Natural killer cell (primary cell): Measurements from ENCODE around the gene SNX24. TPM values are rescaled to one million over a fixed set of nuclear protein-coding genes. Genes with fewer than 3 reads are reported as not detected.

Experiments
- ATAC-seq, 3 donors: fragments of 150-1000 bp in 2 of 3; fragments of 200-7000 bp in 1 of 3; cut with Tn5 transposase; 1 replicate in 1 of 3; 2 replicates in 2 of 3; pipeline ENCODE4 v1.10.0; 2021; ENCODE audit warnings: mild to moderate bottlenecking in 2 of 3, moderate library complexity in 2 of 3
- DNase-seq, 2 donors: peaks; one replicate each; pipeline versions ENCODE4 v3.0.0 to v3.0.0-alpha.2; 2013 to 2021; ENCODE audit warnings: mixed read lengths in 1 of 2
- H3K27ac ChIP-seq: one replicate; pipeline ENCODE4 v1.5.1; 2013; ENCODE audit warnings: mild to moderate bottlenecking, low read length
- H3K27me3 ChIP-seq: one replicate; pipeline ENCODE4 v1.6.1; 2013; ENCODE audit warnings: low read length; ENCODE audit not compliant: control insufficient read depth, insufficient read depth
- H3K36me3 ChIP-seq: one replicate; pipeline ENCODE4 v1.6.1; 2013; ENCODE audit warnings: low read length; ENCODE audit not compliant: control insufficient read depth, insufficient read depth
- H3K4me1 ChIP-seq: one replicate; pipeline ENCODE4 v1.6.1; 2013; ENCODE audit warnings: low read length; ENCODE audit not compliant: control insufficient read depth, insufficient read depth
- H3K4me3 ChIP-seq: one replicate; pipeline ENCODE4 v1.5.1; 2013; ENCODE audit warnings: low read length
- H3K9me3 ChIP-seq: one replicate; pipeline ENCODE4 v1.6.1; 2013; ENCODE audit warnings: low read length; ENCODE audit not compliant: control insufficient read depth, insufficient read depth
- H3K27ac Mint-ChIP-seq, 2 donors: one replicate each; pipeline ENCODE4 v1.8.0; 2022; ENCODE audit warnings: mild to moderate bottlenecking in 2 of 2, mixed read lengths in 2 of 2, moderate library complexity in 1 of 2
- H3K27me3 Mint-ChIP-seq, 2 donors: one replicate each; pipeline ENCODE4 v1.8.0; 2022; ENCODE audit warnings: low read depth in 2 of 2, mixed read lengths in 2 of 2
- H3K36me3 Mint-ChIP-seq: one replicate; pipeline ENCODE4 v1.8.0; 2022; ENCODE audit warnings: mixed read lengths
- H3K4me1 Mint-ChIP-seq, 2 donors: one replicate each; pipeline ENCODE4 v1.8.0; 2022; ENCODE audit warnings: mixed read lengths in 2 of 2
- H3K4me3 Mint-ChIP-seq: one replicate; pipeline ENCODE4 v1.8.0; 2022; ENCODE audit warnings: mild to moderate bottlenecking, moderate library complexity, mixed read lengths
- H3K9me3 Mint-ChIP-seq, 2 donors: one replicate each; pipeline ENCODE4 v1.8.0; 2022; ENCODE audit warnings: mixed read lengths in 2 of 2
- CTCF ChIP-seq: fragments of 200-600 bp; IDR thresholded peaks from one replicate; pipeline ENCODE4 v1.8.0; 2022; ENCODE audit warnings: antibody characterized with exemption
- WGBS: methylation state at CpG from one replicate; pipeline ENCODE4 v1.1.7; 2013; ENCODE audit warnings: missing lambda C conversion rate; ENCODE audit not compliant: insufficient coverage; 5-methylcytosine and 5-hydroxymethylcytosine counted together
- intact Hi-C: fragments of 100-400 bp; cut with micrococcal nuclease; formaldehyde crosslinking; loops from one replicate; pipeline ENCODE4 v1.14.2; 2022
- total RNA-seq, 4 donors: library from RNA; stranded (reverse); fragments of 120-200 nt in 1 of 4; gene quantifications; one replicate each; pipeline versions ENCODE4 v1.2.3 to v1.2.4, GENCODE V29; 2013 to 2022

Gene SNX24
- total RNA-seq, 3 donors from 2014 or later (not counting 1 experiment from before 2014, with no cell fraction given): 3.6 to 5.2 (median 3.7) TPM

GRCh38 chr5:122906768-122907167 is 61.4 kb downstream of the SNX24 start:
- H3K4me3 ChIP-seq: no peak overlapping the region
- Mint-ChIP-seq H3K27ac (no peak overlapping the region), H3K4me1 (peaks cover 18 to 19% of the 10 kb centered on the region in 2 donors), H3K9me3 (no peaks in the 10 kb centered on the region), H3K36me3 (no peaks in the 10 kb centered on the region), H3K27me3 (peaks cover 0 to 6% of the 10 kb centered on the region in 2 donors), H3K4me3 (no peak overlapping the region)
- no peak for ATAC-seq
- no peaks in the 10 kb centered on the region for H3K27me3 ChIP-seq
- H3K9me3 ChIP-seq: no peaks in the 10 kb centered on the region
- no peak for DNase-seq
- no peak for TF ChIP-seq CTCF
- intact Hi-C loops: no loop called here
- no peak overlapping the region for H3K27ac ChIP-seq
- 77% methylated on average over 4 of the region's 4 CpGs for WGBS
- peaks cover 16% of the 10 kb centered on the region for H3K4me1 ChIP-seq
- H3K36me3 ChIP-seq: no peaks in the 10 kb centered on the region

GRCh38 chr5:122907276-122907675 is 61.9 kb downstream of the SNX24 start:
- TF ChIP-seq CTCF: no peak
- peaks cover 0 to 2% of the 10 kb centered on the region in 2 donors for H3K27me3 Mint-ChIP-seq
- no peaks in the 10 kb centered on the region for H3K9me3 Mint-ChIP-seq
- H3K9me3 ChIP-seq: no peaks in the 10 kb centered on the region
- no peak overlapping the region for H3K27ac Mint-ChIP-seq
- no peak overlapping the region for H3K4me3 Mint-ChIP-seq
- H3K4me1 Mint-ChIP-seq: peaks cover 13 to 14% of the 10 kb centered on the region in 2 donors
- no peak for DNase-seq
- no peaks in the 10 kb centered on the region for H3K27me3 ChIP-seq
- H3K36me3 Mint-ChIP-seq: no peaks in the 10 kb centered on the region
- WGBS: 100% methylated on average over 2 of the region's 3 CpGs
- no peak for ATAC-seq
- no peaks in the 10 kb centered on the region for H3K36me3 ChIP-seq
- peaks cover 11% of the 10 kb centered on the region for H3K4me1 ChIP-seq
- no peak overlapping the region for H3K27ac ChIP-seq
- H3K4me3 ChIP-seq: no peak overlapping the region
- intact Hi-C loops: no loop called here

GRCh38 chr5:122908108-122908507 is 62.7 kb downstream of the SNX24 start:
- Histone ChIP-seq H3K27ac (no peak overlapping the region), H3K36me3 (no peaks in the 10 kb centered on the region), H3K9me3 (no peaks in the 10 kb centered on the region), H3K4me3 (no peak overlapping the region), H3K4me1 (peaks cover 3% of the 10 kb centered on the region), H3K27me3 (no peaks in the 10 kb centered on the region)
- Mint-ChIP-seq H3K9me3 (no peaks in the 10 kb centered on the region), H3K36me3 (no peaks in the 10 kb centered on the region), H3K27me3 (peaks cover 0 to 2% of the 10 kb centered on the region in 2 donors), H3K4me1 (peaks cover 5 to 6% of the 10 kb centered on the region in 2 donors), H3K27ac (no peak overlapping the region), H3K4me3 (no peak overlapping the region)
- intact Hi-C loops: no loop called here
- DNase-seq (no peak), ATAC-seq (no peak)
- TF ChIP-seq CTCF: no peak
- 84% methylated on average over 4 of the region's 6 CpGs for WGBS

- no peak for TF ChIP-seq CTCF
- Mint-ChIP-seq H3K27ac (no peak overlapping the region), H3K36me3 (no peaks in the 10 kb centered on the region), H3K27me3 (no peaks in the 10 kb centered on the region), H3K9me3 (no peaks in the 10 kb centered on the region), H3K4me1 (peaks cover 0 to under 1% of the 10 kb centered on the region in 2 donors), H3K4me3 (no peak overlapping the region)
- no peak for ATAC-seq
- Histone ChIP-seq H3K4me3 (no peak overlapping the region), H3K4me1 (no peaks in the 10 kb centered on the region), H3K27me3 (no peaks in the 10 kb centered on the region), H3K36me3 (no peaks in the 10 kb centered on the region), H3K27ac (no peak overlapping the region), H3K9me3 (no peaks in the 10 kb centered on the region)
- 94% methylated on average over 6 of the region's 6 CpGs for WGBS
- intact Hi-C loops: no loop called here
- DNase-seq: no peak
These were observed 63.2 kb downstream of the SNX24 start for GRCh38 chr5:122908662-122909061.
